CD4-positive, alpha-beta T cell treated with Interferon alpha-2 for 1 hour (primary cell): ENCODE results near the gene CYTH4.
"Not testable (repeated sequence)": the region's sequence is repeated elsewhere in the genome, so short reads cannot be mapped to it uniquely, and the experiment has no call there.

Experiments used
- DNase-seq, 2 donors: peaks; one replicate each; pipeline ENCODE4 v3.0.0-alpha.2; 2020 to 2022

The CYTH4 gene

GRCh38 chr22:37282385-37282677 lies at the start of gene CYTH4:
Gene CYTH4, plus strand, starts transcription at chr22:37282508. Its CDS starts 62 bp downstream, at chr22:37282570.
- peak; percentile 75 to 77 for DNase-seq

GRCh38 chr22:37233371-37233750 lies 48.9 kb upstream of the CYTH4 start:
- not testable (repeated sequence) for DNase-seq

- peak in 1 of 2 donors; percentile 1 for DNase-seq
Observed at GRCh38 chr22:37233751-37234631, 48.3 kb upstream of the CYTH4 start.

GRCh38 chr22:37234736-37235711 lies 47.3 kb upstream of the CYTH4 start:
- DNase-seq, result no peak

- no peak for DNase-seq
Observed at GRCh38 chr22:37235897-37236607, 46.3 kb upstream of the CYTH4 start.

- DNase-seq, result no peak
Observed at GRCh38 chr22:37237371-37238268, 44.7 kb upstream of the CYTH4 start.

GRCh38 chr22:37239336-37240239 lies 42.7 kb upstream of the CYTH4 start:
- no peak for DNase-seq

GRCh38 chr22:37240240-37240940 lies 41.9 kb upstream of the CYTH4 start:
- no peak for DNase-seq

- no peak for DNase-seq
Observed at GRCh38 chr22:37240941-37241320, 41.4 kb upstream of the CYTH4 start.

- peak; percentile 62 to 69 for DNase-seq
Observed at GRCh38 chr22:37241351-37242142, 40.8 kb upstream of the CYTH4 start.

- peak; percentile 91 to 93 for DNase-seq
Observed at GRCh38 chr22:37242395-37242918, 39.9 kb upstream of the CYTH4 start.

GRCh38 chr22:37243402-37244113 lies 38.8 kb upstream of the CYTH4 start:
- no peak for DNase-seq

GRCh38 chr22:37244114-37244921 lies 38.0 kb upstream of the CYTH4 start, which contains the start of gene RAC2:
Gene RAC2, minus strand, starts transcription at chr22:37244269. Its CDS starts 121 bp downstream, at chr22:37244148.
- peak; percentile 91 to 92 for DNase-seq

GRCh38 chr22:37244922-37245722 lies 37.2 kb upstream of the CYTH4 start:
- peak in 1 of 2 donors; percentile 51 for DNase-seq

- DNase-seq, result no peak
Observed at GRCh38 chr22:37245740-37246139, 36.6 kb upstream of the CYTH4 start.

- no peak for DNase-seq
Observed at GRCh38 chr22:37248251-37248650, 34.1 kb upstream of the CYTH4 start.
